Stimulated activated CD4-positive, alpha-beta T cell treated with anti-CD3 and anti-CD28 coated beads, Interleukin-15, amount 100 ng/mL, for 1 hour (primary cell): ENCODE measurements around the gene TTC21A.

Source experiments
- DNase-seq, 2 donors: peaks; one replicate each; pipeline ENCODE4 v3.0.0-alpha.2; 2020; ENCODE audit warnings: low read depth in 1 of 2, low spot score in 1 of 2

TTC21A gene

GRCh38 chr3:39099242-39099641 lies 8.2 kb upstream of the TTC21A start:
- no peak for DNase-seq

- DNase-seq, result no peak
Observed at GRCh38 chr3:39099738-39100499, 7.6 kb upstream of the TTC21A start.

GRCh38 chr3:39100500-39100886 lies 7.0 kb upstream of the TTC21A start:
- DNase-seq, result no peak

GRCh38 chr3:39101022-39101689 lies 6.3 kb upstream of the TTC21A start:
- DNase-seq, result no peak

GRCh38 chr3:39102504-39103323 lies 4.8 kb upstream of the TTC21A start:
- no peak for DNase-seq

GRCh38 chr3:39103324-39103693 lies 4.2 kb upstream of the TTC21A start:
- no peak for DNase-seq

- DNase-seq, result no peak
Observed at GRCh38 chr3:39103791-39104552, 3.5 kb upstream of the TTC21A start.

- DNase-seq, result no peak
Observed at GRCh38 chr3:39104961-39105686, 2.4 kb upstream of the TTC21A start.

- no peak for DNase-seq
Observed at GRCh38 chr3:39105687-39106063, 1.8 kb upstream of the TTC21A start.

- no peak for DNase-seq
Observed at GRCh38 chr3:39106281-39106811, 1.1 kb upstream of the TTC21A start.

- no peak for DNase-seq
Observed at GRCh38 chr3:39106851-39107387, 561 bp upstream of the TTC21A start.

- DNase-seq, result no peak
Observed at GRCh38 chr3:39108200-39108710, 775 bp downstream of the TTC21A start.

- DNase-seq, result no peak
Observed at GRCh38 chr3:39109086-39109485, 1.6 kb downstream of the TTC21A start.

GRCh38 chr3:39110041-39110639 lies 2.7 kb downstream of the TTC21A start:
- DNase-seq, result no peak

GRCh38 chr3:39112113-39112512 lies 4.6 kb downstream of the TTC21A start:
- no peak for DNase-seq

GRCh38 chr3:39112535-39112934 lies 5.1 kb downstream of the TTC21A start:
- no peak for DNase-seq

GRCh38 chr3:39113291-39113690 lies 5.8 kb downstream of the TTC21A start:
- DNase-seq, result no peak

GRCh38 chr3:39114456-39114855 lies 7.0 kb downstream of the TTC21A start:
- no peak for DNase-seq

GRCh38 chr3:39115870-39116269 lies 8.4 kb downstream of the TTC21A start:
- no peak for DNase-seq
